Activated naive CD4-positive, alpha-beta T cell treated with Interleukin-2 at 50 U/mL for 16 hours (primary cell): ENCODE measurements around the gene DUSP3.

Experiments
- DNase-seq: peaks from one replicate; pipeline ENCODE4 v3.0.0-alpha.2; 2020

DUSP3 gene

GRCh38 chr17:43768382-43768781 is 10.4 kb downstream of the DUSP3 start:
- no peak for DNase-seq

GRCh38 chr17:43767713-43768059 is 11.1 kb downstream of the DUSP3 start:
- no peak for DNase-seq

GRCh38 chr17:43767053-43767712 is 11.6 kb downstream of the DUSP3 start:
- no peak for DNase-seq

DNA sequence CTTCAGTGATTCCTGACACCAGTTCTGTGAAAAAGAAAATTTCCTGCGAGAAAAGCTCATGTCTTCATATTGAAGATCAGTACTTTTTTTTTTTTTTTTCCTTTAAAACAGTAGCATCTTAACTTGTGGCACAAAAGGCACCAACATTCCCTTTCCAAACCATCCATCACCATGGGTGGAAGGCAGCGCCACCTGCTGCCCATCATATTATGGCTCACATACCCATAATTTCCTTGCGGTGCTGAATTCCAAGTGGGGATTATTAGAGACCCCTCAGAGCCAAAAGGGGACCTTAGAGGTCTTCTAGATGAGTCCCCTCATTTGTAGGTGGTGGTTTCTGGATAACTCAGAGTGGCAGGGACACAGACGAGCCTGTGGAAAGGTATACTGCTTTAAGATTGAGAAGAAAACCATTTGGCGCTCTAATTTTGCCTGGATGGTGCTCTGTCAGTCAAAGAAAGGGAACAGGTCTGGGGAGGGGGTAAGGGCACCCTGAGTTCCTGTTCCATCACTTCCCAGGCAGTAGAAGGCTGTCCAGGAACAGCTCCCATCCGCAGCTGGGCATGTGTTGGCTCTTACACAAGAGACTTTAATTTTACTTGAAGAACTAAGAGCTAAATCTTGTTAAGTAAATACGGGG is 12.2 kb downstream of the DUSP3 start:
- DNase-seq, result peak; percentile 60

DNA sequence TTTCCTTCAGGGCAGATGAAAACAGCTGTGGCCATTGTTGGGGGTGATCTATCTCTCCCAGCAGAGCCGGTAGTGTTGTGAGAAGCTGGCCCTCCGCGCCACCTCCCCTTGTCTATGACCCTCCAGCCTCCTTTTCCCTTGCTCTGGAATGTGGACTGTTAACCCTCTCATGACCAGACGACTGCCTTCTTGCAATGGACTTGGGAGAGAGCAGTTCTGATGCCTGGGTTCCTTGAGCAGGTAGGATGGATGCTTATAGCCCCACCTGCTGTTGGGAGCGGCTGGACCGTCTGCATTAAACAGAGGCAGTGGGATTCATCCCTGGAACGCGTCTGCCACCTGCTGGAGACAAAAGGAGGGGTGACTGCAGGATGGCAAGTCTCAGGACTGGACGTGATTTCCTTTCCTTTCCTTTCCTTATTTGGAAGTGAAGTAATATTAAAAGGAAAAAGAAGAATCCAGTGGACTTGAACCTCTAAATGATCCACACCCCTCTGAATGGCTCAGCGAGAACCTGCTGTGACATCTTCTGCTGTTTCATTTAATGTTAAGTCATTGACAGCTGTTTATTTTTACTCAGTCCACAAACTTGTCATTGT is 18.4 kb downstream of the DUSP3 start:
- DNase-seq, result peak; percentile 89

DNA sequence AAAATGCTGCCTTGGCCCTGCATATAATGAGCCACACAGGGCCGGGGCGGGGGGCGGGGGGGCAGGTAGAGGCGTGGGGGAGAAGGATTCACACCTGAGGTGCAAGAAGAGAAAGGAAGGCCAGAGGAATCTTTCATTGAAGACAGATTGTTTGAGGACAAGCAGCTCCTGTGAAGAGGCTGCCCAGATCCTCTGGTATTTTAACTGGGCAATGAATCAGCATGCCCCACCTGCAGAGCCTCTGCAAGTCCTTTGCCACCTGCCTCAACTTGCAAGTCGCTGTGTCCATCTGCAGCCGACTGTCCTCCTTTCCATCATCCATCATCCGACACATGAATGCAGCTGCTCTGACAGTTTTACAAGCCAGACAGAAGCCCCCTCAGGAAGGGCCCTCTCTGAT is 18.9 kb downstream of the DUSP3 start:
- DNase-seq, result no peak

DNA sequence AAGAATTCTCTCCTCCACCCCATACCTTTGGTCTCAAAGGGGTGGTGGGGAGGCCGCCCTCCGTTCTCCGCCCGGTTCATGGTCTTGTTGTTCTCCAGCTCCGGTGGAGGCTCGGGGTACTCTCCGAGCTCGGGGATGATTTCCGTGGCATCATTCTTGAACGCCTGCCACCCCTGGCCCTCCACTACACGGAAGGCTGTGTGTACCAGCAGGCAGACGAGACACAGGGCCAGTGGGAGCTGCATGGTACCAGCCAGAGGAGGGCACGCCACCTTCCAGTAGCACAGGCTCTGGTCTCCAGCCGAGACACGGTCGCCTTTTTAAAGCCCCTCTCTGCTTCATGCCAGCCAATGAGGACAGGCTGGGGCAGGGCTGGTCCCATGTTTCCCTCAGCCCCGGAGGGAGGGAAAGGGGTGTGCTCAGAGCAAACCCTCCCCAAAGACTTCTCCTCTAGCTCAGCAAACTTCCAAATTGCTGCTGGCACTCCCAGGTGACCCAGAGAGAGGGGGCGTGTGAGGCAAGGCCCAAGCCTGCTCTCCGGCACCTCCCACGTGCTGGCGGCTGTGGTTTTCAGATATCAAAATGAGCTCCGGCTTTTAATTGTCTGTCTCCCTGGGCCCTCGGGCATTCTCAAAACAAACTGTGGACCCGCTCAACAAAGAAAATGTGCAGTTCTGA is 20.1 kb downstream of the DUSP3 start, which contains the start of gene SOST:
TSS of gene SOST (minus strand) at position 295 of the 678 bp plus-strand sequence. CDS start at position 245, 50 bp downstream.
- no peak for DNase-seq

DNA sequence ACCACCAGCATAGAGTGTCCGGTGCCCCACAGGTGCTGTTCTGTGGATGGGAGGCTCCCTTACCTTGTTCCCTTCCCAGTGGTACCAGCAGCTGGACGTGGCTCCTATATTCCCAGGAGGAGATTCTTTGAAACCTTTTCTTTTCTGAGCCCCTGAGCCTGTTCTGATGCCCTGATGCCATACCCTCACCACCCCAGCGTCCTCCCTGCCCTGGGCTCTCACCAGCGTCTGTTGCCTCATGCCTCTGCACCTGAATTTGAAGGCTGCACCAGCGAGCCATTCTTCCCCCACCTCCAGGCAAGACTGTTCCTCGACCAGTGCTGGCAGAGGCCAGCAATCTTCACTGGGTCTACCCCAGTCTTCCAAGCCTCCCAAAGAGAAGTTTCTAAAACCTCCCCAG is 20.7 kb downstream of the DUSP3 start:
- no peak for DNase-seq

DNA sequence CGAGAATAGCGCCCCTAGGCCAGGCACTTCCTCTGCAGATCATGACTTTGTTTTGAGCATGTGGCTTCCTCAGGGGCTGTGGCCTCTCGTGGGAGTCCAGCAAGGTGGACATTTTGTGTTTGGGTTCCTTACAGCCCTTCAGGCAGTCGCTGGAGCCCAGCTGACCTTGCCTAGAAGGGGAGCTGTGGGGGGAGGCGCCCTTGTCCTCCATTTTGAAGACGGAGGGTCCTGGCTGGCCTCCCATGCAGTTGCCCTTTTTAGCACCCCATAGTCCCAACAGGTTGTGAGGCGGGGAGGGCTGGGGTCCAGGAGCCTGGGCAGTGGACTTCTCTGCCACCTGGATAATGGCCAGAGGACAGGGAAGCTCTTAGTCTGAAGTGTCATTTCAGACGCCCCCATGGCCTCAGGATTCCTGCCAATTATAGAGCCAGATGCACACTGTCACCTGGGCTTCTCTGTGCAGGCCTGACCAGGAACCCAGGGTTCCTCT is 21.6 kb downstream of the DUSP3 start:
- no peak for DNase-seq

DNA sequence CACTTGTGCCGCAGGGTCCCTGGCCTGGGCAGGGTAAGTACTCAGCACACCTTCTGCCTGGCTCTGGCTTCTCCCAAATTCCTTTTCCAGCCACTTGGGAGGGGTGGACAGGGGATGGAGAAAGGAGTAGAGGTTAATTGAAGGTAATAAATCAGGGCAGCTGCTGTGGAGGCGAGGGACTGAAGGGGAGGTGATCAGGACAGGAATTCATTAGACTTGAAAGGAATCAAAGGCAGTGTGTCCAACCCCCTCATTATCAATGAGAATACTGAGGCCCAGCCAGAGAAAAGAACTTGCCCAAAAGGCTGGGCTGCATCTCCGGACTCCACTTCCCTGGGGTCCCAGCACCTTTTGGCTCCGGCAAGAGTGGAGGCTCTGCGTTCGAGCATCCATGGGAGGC is 22.6 kb downstream of the DUSP3 start:
- no peak for DNase-seq

GRCh38 chr17:43755389-43755875 is 23.3 kb downstream of the DUSP3 start:
- DNase-seq, result no peak

GRCh38 chr17:43754947-43755346 is 23.8 kb downstream of the DUSP3 start:
- DNase-seq, result no peak

DNA sequence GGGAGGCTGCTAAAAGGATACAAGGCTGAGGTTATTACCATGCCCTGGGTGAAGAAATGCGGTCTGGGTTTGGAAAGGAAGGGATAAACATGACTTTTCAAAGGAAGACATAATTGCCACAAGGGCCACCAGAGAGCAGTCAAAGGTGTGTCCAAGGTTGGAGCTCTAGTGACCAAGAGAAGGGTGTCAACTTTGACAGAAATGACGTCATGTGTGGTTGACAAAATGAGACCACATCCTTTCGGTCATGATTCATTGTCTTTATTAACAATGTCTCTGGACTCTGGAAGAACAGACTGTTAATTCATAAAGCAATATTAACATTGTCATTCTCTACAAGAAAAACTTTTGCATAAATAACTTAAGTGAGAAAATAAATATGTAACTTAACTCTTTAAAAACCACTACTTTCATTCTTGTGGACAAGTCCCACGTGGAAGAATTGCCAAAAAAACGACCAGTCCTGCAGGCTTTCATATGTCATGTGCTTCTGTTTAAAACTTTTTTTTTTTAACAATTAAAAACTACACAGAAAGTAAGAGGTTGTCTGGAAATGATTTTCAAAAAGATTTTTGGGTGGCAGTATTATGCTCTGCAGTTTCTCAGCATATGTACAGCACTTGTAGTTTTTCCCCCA is 25.2 kb downstream of the DUSP3 start:
- DNase-seq, result no peak

- no peak for DNase-seq
Measured at GRCh38 chr17:43750153-43750552, 28.6 kb downstream of the DUSP3 start.

GRCh38 chr17:43745541-43745940 is 33.2 kb downstream of the DUSP3 start:
- DNase-seq, result no peak

GRCh38 chr17:43741636-43742035 is 37.1 kb downstream of the DUSP3 start:
- DNase-seq, result no peak

GRCh38 chr17:43740541-43740940 is 38.2 kb downstream of the DUSP3 start:
- DNase-seq, result no peak

DNA sequence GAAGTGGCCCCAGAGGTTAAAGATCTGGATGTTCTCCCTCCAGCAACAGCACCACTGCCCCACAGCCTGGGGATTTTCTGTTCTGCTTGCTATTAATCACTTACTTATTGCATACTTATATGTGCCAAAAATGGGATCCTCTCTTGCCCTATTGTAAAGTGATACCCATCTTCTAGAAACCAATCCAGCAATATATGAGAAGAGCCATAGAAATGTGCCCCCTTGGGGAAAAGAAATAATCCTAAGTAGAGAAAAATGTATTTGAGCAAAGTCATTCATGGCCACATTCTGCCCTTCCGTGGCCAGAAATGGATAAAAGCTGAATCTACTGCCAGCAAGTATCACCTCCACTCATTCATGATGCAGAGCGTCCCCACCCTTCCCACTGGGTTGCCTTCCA is 41.1 kb downstream of the DUSP3 start:
- DNase-seq, result no peak

DNA sequence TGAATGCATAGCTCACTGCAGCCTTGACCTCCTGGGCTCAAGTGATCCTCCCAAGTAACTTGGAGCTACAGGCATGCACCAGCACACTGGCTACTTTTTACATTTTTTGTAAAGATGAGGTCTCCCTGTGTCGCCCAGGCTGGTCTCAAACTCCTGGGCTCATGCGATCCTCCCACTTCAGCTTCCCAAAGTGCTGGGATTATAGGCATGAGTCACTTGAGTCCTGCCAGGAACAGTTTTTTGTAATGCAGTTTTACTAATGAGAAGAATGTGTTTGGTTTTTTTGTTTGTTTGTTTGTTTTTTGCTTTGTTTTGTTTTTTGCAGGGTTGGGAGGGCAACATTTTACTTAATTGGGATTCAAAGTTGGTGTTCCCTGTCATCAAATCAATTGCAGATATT is 42.4 kb downstream of the DUSP3 start:
- no peak for DNase-seq

DNA sequence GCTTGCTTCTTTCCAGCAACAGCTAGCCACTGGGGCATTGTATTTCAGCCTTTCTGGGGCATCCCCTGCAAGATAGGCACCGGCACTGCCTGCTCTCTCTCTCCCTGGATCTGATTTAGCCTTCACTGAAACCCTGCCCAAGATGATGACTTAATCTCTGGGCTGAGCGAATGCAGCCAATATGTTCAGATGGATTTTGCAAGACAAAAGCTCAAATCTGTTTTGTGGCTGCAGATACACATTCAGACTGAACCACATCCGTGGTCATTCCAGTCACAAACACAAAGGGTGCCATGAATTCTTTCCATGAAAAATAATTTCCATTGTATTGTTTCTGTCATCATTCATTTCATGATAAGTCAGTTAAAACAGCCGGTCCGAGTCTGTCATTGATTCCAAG is 44.4 kb downstream of the DUSP3 start:
- no peak for DNase-seq

DNA sequence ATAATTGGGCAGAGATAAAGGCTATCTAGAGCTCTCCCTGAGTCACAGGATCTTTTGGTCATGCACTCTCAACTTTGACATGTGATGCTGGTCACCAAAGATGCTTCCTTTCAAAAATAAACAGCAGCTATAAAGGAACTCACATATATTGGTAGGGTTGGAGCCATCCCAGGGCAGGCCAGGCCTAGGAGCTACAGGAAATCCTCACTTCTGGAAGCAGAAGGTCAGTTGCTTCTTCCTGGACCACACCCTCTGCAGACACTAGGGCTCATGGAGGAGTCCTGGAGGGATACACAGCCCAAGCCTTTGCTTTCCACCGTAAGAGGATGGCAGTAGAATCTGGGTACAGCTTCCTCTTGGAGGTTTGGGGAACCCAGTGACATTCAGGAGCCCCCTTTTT is 44.8 kb downstream of the DUSP3 start:
- DNase-seq, result no peak

- DNase-seq, result no peak
Measured at GRCh38 chr17:43732958-43733357, 45.8 kb downstream of the DUSP3 start.

DNA sequence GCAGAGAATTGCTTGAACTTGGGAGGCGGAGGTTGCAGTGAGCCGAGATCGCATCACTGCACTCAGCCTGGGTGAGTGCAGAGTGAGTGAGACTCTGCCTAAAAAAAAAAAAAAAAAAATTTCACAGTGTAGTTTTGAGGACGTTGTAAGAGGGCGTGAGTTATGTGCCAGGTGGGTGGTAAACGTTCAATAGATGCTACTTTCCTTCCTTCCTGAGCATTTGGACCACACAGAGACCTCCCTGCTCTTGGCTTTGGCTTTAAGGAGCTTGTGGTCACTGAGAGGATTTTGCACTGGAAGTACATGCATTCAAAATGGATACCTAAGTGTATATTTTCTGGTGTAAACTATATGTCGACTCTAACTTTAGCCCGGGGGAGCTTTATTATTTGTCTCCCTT is 50.7 kb downstream of the DUSP3 start:
- no peak for DNase-seq
